Measurements from ENCODE around the gene RAPGEF1. TPM values are rescaled to one million over a fixed set of nuclear protein-coding genes. Genes with fewer than 3 reads are reported as not detected.
A peak's percentile ranks its signal among the peaks of the same experiment; 100 is the strongest.

RAPGEF1 gene
- total RNA-seq, 1 experiment from 2014 or later: 61.5 TPM

DNA sequence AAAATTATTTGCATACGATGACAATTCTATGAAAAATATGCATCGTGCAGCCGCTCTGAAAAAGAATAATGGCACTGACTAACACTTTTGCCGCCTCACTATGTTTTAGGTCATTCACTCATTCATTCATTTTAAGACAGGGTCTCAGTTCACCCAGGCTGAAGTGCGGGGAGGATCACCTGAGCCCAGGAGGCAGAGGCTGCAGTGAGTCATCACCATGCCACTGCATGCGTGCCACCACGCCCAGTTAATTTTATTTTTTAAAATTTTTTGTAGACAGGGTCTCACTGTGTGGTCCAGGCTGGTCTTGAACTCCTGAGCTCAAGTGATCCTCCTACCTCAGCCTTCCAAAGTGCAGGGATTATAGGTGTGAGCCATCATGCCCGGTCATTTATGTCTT is 37.0 kb downstream of the RAPGEF1 start:
- Histone ChIP-seq H3K4me1 (ENCODE audit: insufficient read depth, low read length, poor library complexity, severe bottlenecking) (peaks cover 51% of the 10 kb centered on the region), H3K4me3 (ENCODE audit: low read depth, low read length, poor library complexity, severe bottlenecking) (no peak overlapping the region), H3K9me3 (ENCODE audit: low read depth, low read length, poor library complexity, severe bottlenecking) (no peaks in the 10 kb centered on the region), H3K27ac (ENCODE audit: low read depth, low read length, poor library complexity, severe bottlenecking) (no peak overlapping the region), H3K27me3 (replicated peaks; ENCODE audit: insufficient read depth, low read depth, low read length, poor library complexity) (no peaks in the 10 kb centered on the region), H3K36me3 (ENCODE audit: insufficient read depth, low read length, poor library complexity, severe bottlenecking) (no peaks in the 10 kb centered on the region)
- TF ChIP-seq EZH2 (IDR thresholded peaks at IDR 0.05; ENCODE audit: borderline replicate concordance, low read depth, low read length, poor library complexity, severe bottlenecking): no peak
- TF ChIP-seq, protein P1, sequence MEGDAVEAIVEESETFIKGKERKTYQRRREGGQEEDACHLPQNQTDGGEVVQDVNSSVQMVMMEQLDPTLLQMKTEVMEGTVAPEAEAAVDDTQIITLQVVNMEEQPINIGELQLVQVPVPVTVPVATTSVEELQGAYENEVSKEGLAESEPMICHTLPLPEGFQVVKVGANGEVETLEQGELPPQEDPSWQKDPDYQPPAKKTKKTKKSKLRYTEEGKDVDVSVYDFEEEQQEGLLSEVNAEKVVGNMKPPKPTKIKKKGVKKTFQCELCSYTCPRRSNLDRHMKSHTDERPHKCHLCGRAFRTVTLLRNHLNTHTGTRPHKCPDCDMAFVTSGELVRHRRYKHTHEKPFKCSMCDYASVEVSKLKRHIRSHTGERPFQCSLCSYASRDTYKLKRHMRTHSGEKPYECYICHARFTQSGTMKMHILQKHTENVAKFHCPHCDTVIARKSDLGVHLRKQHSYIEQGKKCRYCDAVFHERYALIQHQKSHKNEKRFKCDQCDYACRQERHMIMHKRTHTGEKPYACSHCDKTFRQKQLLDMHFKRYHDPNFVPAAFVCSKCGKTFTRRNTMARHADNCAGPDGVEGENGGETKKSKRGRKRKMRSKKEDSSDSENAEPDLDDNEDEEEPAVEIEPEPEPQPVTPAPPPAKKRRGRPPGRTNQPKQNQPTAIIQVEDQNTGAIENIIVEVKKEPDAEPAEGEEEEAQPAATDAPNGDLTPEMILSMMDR (conservative IDR thresholded peaks at IDR 0.05; ENCODE audit: low read depth, low read length): no peak
- BruUV-seq (replicated peaks): no TSS peak
- CTCF ChIA-PET: no interaction called here
- intact Hi-C loops (cut with micrococcal nuclease; ENCODE audit: unreplicated experiment): no loop called here
- POLR2A ChIA-PET (ENCODE audit: low non-redundant PET): no interaction called here
- no peak for DNase-seq (ENCODE audit: low spot score)

DNA sequence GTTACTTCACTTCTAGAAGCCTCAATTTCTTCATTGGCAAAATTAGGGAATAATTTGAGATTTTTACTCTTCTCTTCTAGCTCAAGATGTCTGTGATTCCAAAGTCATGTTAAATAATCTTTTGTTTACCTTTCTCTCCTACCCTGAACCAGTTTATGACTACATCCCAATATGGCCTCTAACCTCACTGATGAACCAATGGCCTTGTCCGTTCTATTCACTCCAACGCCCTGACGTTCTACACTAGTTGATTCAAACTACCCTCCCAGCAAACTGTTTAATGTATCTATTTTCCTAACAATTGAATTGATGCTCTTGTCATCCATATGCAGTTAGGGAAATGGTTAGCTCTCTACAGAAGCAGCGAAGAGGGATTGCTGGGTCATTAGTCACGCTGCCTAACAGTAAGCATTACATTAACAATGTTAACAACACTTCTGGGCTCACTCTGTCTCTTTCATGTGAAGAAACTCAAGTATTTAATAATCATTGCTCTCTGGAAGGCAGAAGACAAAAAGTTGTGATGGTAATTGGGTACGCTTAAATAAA is 38.0 kb downstream of the RAPGEF1 start:
- intact Hi-C loops (cut with micrococcal nuclease; ENCODE audit: unreplicated experiment): no loop called here
- CTCF ChIA-PET: no interaction called here
- Histone ChIP-seq H3K27ac (ENCODE audit: low read depth, low read length, poor library complexity, severe bottlenecking) (no peak overlapping the region), H3K27me3 (replicated peaks; ENCODE audit: insufficient read depth, low read depth, low read length, poor library complexity) (no peaks in the 10 kb centered on the region), H3K4me3 (ENCODE audit: low read depth, low read length, poor library complexity, severe bottlenecking) (no peak overlapping the region), H3K9me3 (ENCODE audit: low read depth, low read length, poor library complexity, severe bottlenecking) (no peaks in the 10 kb centered on the region), H3K36me3 (ENCODE audit: insufficient read depth, low read length, poor library complexity, severe bottlenecking) (no peaks in the 10 kb centered on the region), H3K4me1 (ENCODE audit: insufficient read depth, low read length, poor library complexity, severe bottlenecking) (peaks cover 45% of the 10 kb centered on the region)
- no peak for TF ChIP-seq EZH2 (IDR thresholded peaks at IDR 0.05; ENCODE audit: borderline replicate concordance, low read depth, low read length, poor library complexity, severe bottlenecking)
- TF ChIP-seq, protein P1 (conservative IDR thresholded peaks at IDR 0.05; ENCODE audit: low read depth, low read length): no peak
- no TSS peak for BruUV-seq (replicated peaks)
- POLR2A ChIA-PET (ENCODE audit: low non-redundant PET): no interaction called here
- DNase-seq (ENCODE audit: low spot score): peak; percentile 49

DNA sequence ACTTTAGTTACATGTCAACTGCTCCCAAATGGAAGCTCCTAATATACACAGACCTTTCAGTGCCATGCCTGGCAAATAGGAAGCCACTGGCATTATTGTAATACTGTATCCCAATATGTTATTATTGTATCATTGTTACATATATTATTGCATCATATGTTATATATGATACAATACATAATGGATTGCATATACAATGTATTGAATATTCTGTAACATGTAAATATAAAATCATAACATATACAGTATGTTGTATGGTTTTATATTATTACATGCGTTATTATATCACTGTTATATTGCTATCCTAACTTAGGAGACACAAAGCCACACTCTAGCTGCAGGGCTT is 38.5 kb downstream of the RAPGEF1 start:
- Histone ChIP-seq H3K27ac (ENCODE audit: low read depth, low read length, poor library complexity, severe bottlenecking) (no peak overlapping the region), H3K27me3 (replicated peaks; ENCODE audit: insufficient read depth, low read depth, low read length, poor library complexity) (no peaks in the 10 kb centered on the region), H3K9me3 (ENCODE audit: low read depth, low read length, poor library complexity, severe bottlenecking) (no peaks in the 10 kb centered on the region), H3K4me3 (ENCODE audit: low read depth, low read length, poor library complexity, severe bottlenecking) (no peak overlapping the region), H3K4me1 (ENCODE audit: insufficient read depth, low read length, poor library complexity, severe bottlenecking) (peaks cover 44% of the 10 kb centered on the region), H3K36me3 (ENCODE audit: insufficient read depth, low read length, poor library complexity, severe bottlenecking) (no peaks in the 10 kb centered on the region)
- no TSS peak for BruUV-seq (replicated peaks)
- TF ChIP-seq EZH2 (IDR thresholded peaks at IDR 0.05; ENCODE audit: borderline replicate concordance, low read depth, low read length, poor library complexity, severe bottlenecking): no peak
- TF ChIP-seq, protein P1 (conservative IDR thresholded peaks at IDR 0.05; ENCODE audit: low read depth, low read length): no peak
- CTCF ChIA-PET: no interaction called here
- intact Hi-C loops (cut with micrococcal nuclease; ENCODE audit: unreplicated experiment): no loop called here
- DNase-seq (ENCODE audit: low spot score): no peak
- POLR2A ChIA-PET (ENCODE audit: low non-redundant PET): no interaction called here

Data from A673 (cell line).